Endothelial cell of umbilical vein (primary cell): Measurements from ENCODE around the gene PIGB. TPM values are rescaled to one million over a fixed set of nuclear protein-coding genes. Genes with fewer than 3 reads are reported as not detected.

Experiments used
- microRNA counts: library from miRNA; unstranded; fragments of <30 nt; microRNA quantifications from one replicate; lab custom pipeline; 2016
- microRNA-seq: library from miRNA; unstranded; fragments of <30 nt; microRNA quantifications from one replicate; pipeline ENCODE4 v1.2.0, GENCODE V29; 2021; ENCODE audit warnings: borderline number of aligned reads, borderline replicate concordance
- polyA plus RNA-seq, 4 experiments: library from polyadenylated mRNA; depleted of rRNA in 3 of 4; stranded (reverse) in 3 of 4; unstranded in 1 of 4; fragments of >200 nt; gene quantifications; 2 replicates each; pipeline versions ENCODE4 v1.2.1 to v1.2.3, GENCODE V29; 2011 to 2012; ENCODE audit warnings: missing spikeins in 1 of 4
- total RNA-seq: library from RNA; stranded (reverse); gene quantifications from 2 replicates; pipeline ENCODE4 v1.2.3, GENCODE V29; 2021

Gene PIGB
- total and polyA plus RNA-seq, 2 donors (not counting 3 experiments of a cell fraction or from before 2014, with no cell fraction given), result 14.1 to 23.9 TPM

MicroRNAs within 50 kb of the gene (microRNA counts, 767-probe panel; counts per million panel counts)
- microRNA hsa-miR-628-3p (lab: Ali Mortazavi, UCI) (723 counts per million, percentile 96 among the panel's probes with 10 or more counts), microRNA hsa-miR-628-5p (lab: Ali Mortazavi, UCI) (723 counts per million, percentile 96 among the panel's probes with 10 or more counts)

Small RNA genes within 50 kb of the gene (microRNA-seq; reads per million reads assigned to microRNA genes)
- gene MIR628, result 56.4 reads per million, percentile 49 among the genes with 10 or more reads in this experiment

Other genes starting within 250 kb of the PIGB start
- 58.2 and 60.0 TPM in 2 replicates for gene RSL24D1, start 122.3 kb upstream of the PIGB start, total RNA-seq
- 12.4 and 18.4 TPM in 2 replicates for gene RSL24D1, start 122.3 kb upstream of the PIGB start, polyA plus RNA-seq
- gene RAB27A, start 29.4 kb upstream of the PIGB start, total RNA-seq, result 30.9 and 31.1 TPM in 2 replicates
- gene RAB27A, start 29.4 kb upstream of the PIGB start, polyA plus RNA-seq, result 5.7 and 7.3 TPM in 2 replicates
- 12.8 and 15.1 TPM in 2 replicates for gene PIGBOS1, start 99 bp upstream of the PIGB start, total RNA-seq
- gene PIGBOS1, start 99 bp upstream of the PIGB start, polyA plus RNA-seq, result 11.7 and 16.5 TPM in 2 replicates
- gene CCPG1, start 89.1 kb downstream of the PIGB start, total RNA-seq, result 58.5 and 59.5 TPM in 2 replicates
- 12.9 and 19.1 TPM in 2 replicates for gene CCPG1, start 89.1 kb downstream of the PIGB start, polyA plus RNA-seq
- 1.9 and 2.3 TPM in 2 replicates for gene PIERCE2, start 89.3 kb downstream of the PIGB start, total RNA-seq
- 1.4 and 1.8 TPM in 2 replicates for gene PIERCE2, start 89.3 kb downstream of the PIGB start, polyA plus RNA-seq
- 4.0 and 4.6 TPM in 2 replicates for gene DNAAF4, start 189.0 kb downstream of the PIGB start, total RNA-seq
- 2.1 and 3.4 TPM in 2 replicates for gene DNAAF4, start 189.0 kb downstream of the PIGB start, polyA plus RNA-seq